IPS DF 6.9 (cell line): ENCODE measurements around the gene SAMD15.
A peak's percentile ranks its signal among the peaks of the same experiment; 100 is the strongest.
"Not testable (repeated sequence)": the region's sequence is repeated elsewhere in the genome, so short reads cannot be mapped to it uniquely, and the experiment has no call there.

Experiments
- DNase-seq: peaks from one replicate; pipeline ENCODE4 v3.0.0-alpha.2; 2013; ENCODE audit warnings: low read depth, low spot score
- H3K27ac ChIP-seq: one replicate; pipeline ENCODE4 v1.5.1; 2013; ENCODE audit warnings: low read length, control low read depth
- H3K27me3 ChIP-seq: 2 replicates; pipeline ENCODE4 v1.6.1; 2013; ENCODE audit warnings: mild to moderate bottlenecking, low read length; ENCODE audit not compliant: control insufficient read depth, insufficient read depth
- H3K36me3 ChIP-seq: 2 replicates; pipeline ENCODE4 v1.6.1; 2013; ENCODE audit warnings: low read length; ENCODE audit not compliant: control insufficient read depth, insufficient read depth
- H3K4me1 ChIP-seq: 2 replicates; pipeline ENCODE4 v1.6.1; 2013; ENCODE audit warnings: low read length; ENCODE audit not compliant: control insufficient read depth, insufficient read depth
- H3K4me3 ChIP-seq: 2 replicates; pipeline ENCODE4 v1.5.1; 2013; ENCODE audit warnings: mild to moderate bottlenecking, low read length
- H3K9me3 ChIP-seq: 2 replicates; pipeline ENCODE4 v1.6.1; 2013; ENCODE audit warnings: low read length, inconsistent platforms; ENCODE audit not compliant: control insufficient read depth, insufficient read depth
- WGBS: extraction: QIAGEN DNeasy Blood & Tissue Kit; methylation state at CpG from one replicate; pipeline ENCODE4 v1.1.7; 2013; ENCODE audit warnings: mixed read lengths, missing lambda C conversion rate; ENCODE audit not compliant: insufficient read length, insufficient coverage; 5-methylcytosine and 5-hydroxymethylcytosine counted together

Gene SAMD15

GRCh38 chr14:77409131-77409533 lies 32.0 kb downstream of the SAMD15 start:
- peak; percentile 35 for DNase-seq
- no CpG with 5 or more reads among the region's 3 CpGs for WGBS

GRCh38 chr14:77415403-77416030 lies 38.3 kb downstream of the SAMD15 start:
- H3K4me1 ChIP-seq, H3K4me3 ChIP-seq, H3K27me3 ChIP-seq, H3K9me3 ChIP-seq, DNase-seq, H3K27ac ChIP-seq, H3K36me3 ChIP-seq: not testable (repeated sequence)
- no CpG with 5 or more reads among the region's 10 CpGs for WGBS

More at GRCh38 chr14:77409131-77409533, 32.0 kb downstream of the SAMD15 start:
- no peak overlapping the region for H3K27ac ChIP-seq
- no peak overlapping the region for H3K4me3 ChIP-seq
- H3K4me1 ChIP-seq: no peaks in the 10 kb centered on the region
- H3K27me3 ChIP-seq: no peaks in the 10 kb centered on the region
- no peaks in the 10 kb centered on the region for H3K9me3 ChIP-seq
- no peaks in the 10 kb centered on the region for H3K36me3 ChIP-seq

GRCh38 chr14:77416098-77416497 lies 38.9 kb downstream of the SAMD15 start:
- H3K9me3 ChIP-seq, H3K4me1 ChIP-seq, DNase-seq, H3K27me3 ChIP-seq, H3K36me3 ChIP-seq, H3K27ac ChIP-seq, H3K4me3 ChIP-seq: not testable (repeated sequence)
- no CpG with 5 or more reads among the region's 3 CpGs for WGBS

- Histone ChIP-seq H3K27me3 (no peaks in the 10 kb centered on the region), H3K4me1 (no peaks in the 10 kb centered on the region; the same call in 1 of the 2 replicates), H3K27ac (no peak overlapping the region), H3K4me3 (no peak overlapping the region), H3K9me3 (no peaks in the 10 kb centered on the region), H3K36me3 (no peaks in the 10 kb centered on the region)
- no peak for DNase-seq
- no CpG with 5 or more reads among the region's 8 CpGs for WGBS
Observed at GRCh38 chr14:77416836-77417235, 39.7 kb downstream of the SAMD15 start.

- H3K27ac ChIP-seq: no peak overlapping the region
- WGBS: no CpG with 5 or more reads among the region's 2 CpGs
- no peak for DNase-seq
Observed at GRCh38 chr14:77421201-77421600, 44.0 kb downstream of the SAMD15 start.

GRCh38 chr14:77423423-77423822 lies 46.2 kb downstream of the SAMD15 start, which contains the start of gene NOXRED1:
NOXRED1 (minus strand) TSS chr14:77423523; CDS start chr14:77422889, 634 bp downstream.
- no CpG with 5 or more reads among the region's 1 CpG for WGBS
- no peak within 1 kb of the TSS for H3K4me3 ChIP-seq
- peaks cover 2% of the 10 kb centered on the region; the same call in 1 of the 2 replicates for H3K4me1 ChIP-seq
- DNase-seq: no peak
- H3K27ac ChIP-seq: no peak within 1 kb of the TSS
- peaks cover 8% of the 10 kb centered on the region for H3K36me3 ChIP-seq
- no peaks in the 10 kb centered on the region for H3K27me3 ChIP-seq
- no peaks in the 10 kb centered on the region for H3K9me3 ChIP-seq

More at GRCh38 chr14:77421201-77421600, 44.0 kb downstream of the SAMD15 start:
- Histone ChIP-seq H3K4me3 (no peak overlapping the region), H3K27me3 (no peaks in the 10 kb centered on the region), H3K9me3 (no peaks in the 10 kb centered on the region), H3K4me1 (peaks cover 2% of the 10 kb centered on the region; the same call in 1 of the 2 replicates), H3K36me3 (no peaks in the 10 kb centered on the region)

- Histone ChIP-seq H3K27me3 (no peaks in the 10 kb centered on the region), H3K4me1 (peaks cover 2% of the 10 kb centered on the region; the same call in 1 of the 2 replicates), H3K36me3 (peaks cover 11% of the 10 kb centered on the region), H3K4me3 (no peak overlapping the region), H3K27ac (no peak overlapping the region), H3K9me3 (no peaks in the 10 kb centered on the region)
- WGBS: no CpG with 5 or more reads among the region's 3 CpGs
- peak; percentile 7 for DNase-seq
Observed at GRCh38 chr14:77424862-77425261, 47.7 kb downstream of the SAMD15 start.

GRCh38 chr14:77426396-77426795 lies 49.2 kb downstream of the SAMD15 start:
- peaks cover 2% of the 10 kb centered on the region; the same call in 1 of the 2 replicates for H3K4me1 ChIP-seq
- no peaks in the 10 kb centered on the region for H3K27me3 ChIP-seq
- no peak overlapping the region for H3K4me3 ChIP-seq
- no peaks in the 10 kb centered on the region for H3K9me3 ChIP-seq
- no CpG with 5 or more reads among the region's 3 CpGs for WGBS
- no peak overlapping the region for H3K27ac ChIP-seq
- H3K36me3 ChIP-seq: peaks cover 11% of the 10 kb centered on the region
- DNase-seq: no peak

GRCh38 chr14:77436042-77436441 lies 58.9 kb downstream of the SAMD15 start:
- H3K4me3 ChIP-seq: no peak overlapping the region
- no peaks in the 10 kb centered on the region for H3K36me3 ChIP-seq
- DNase-seq: no peak
- no peaks in the 10 kb centered on the region for H3K27me3 ChIP-seq
- WGBS: no CpG with 5 or more reads among the region's 3 CpGs
- no peaks in the 10 kb centered on the region for H3K9me3 ChIP-seq
- H3K27ac ChIP-seq: no peak overlapping the region
- H3K4me1 ChIP-seq: no peaks in the 10 kb centered on the region

- no peak for DNase-seq
- WGBS: no CpG with 5 or more reads among the region's 1 CpG
- Histone ChIP-seq H3K36me3 (no peaks in the 10 kb centered on the region; the same call in 1 of the 2 replicates), H3K27ac (no peak overlapping the region), H3K4me1 (no peaks in the 10 kb centered on the region), H3K4me3 (no peak overlapping the region), H3K27me3 (no peaks in the 10 kb centered on the region), H3K9me3 (no peaks in the 10 kb centered on the region)
Observed at GRCh38 chr14:77438596-77438995, 61.4 kb downstream of the SAMD15 start.

GRCh38 chr14:77439861-77440260 lies 62.7 kb downstream of the SAMD15 start:
- Histone ChIP-seq H3K9me3 (no peaks in the 10 kb centered on the region), H3K36me3 (no peaks in the 10 kb centered on the region; the same call in 1 of the 2 replicates), H3K27ac (no peak overlapping the region), H3K4me1 (no peaks in the 10 kb centered on the region), H3K27me3 (no peaks in the 10 kb centered on the region), H3K4me3 (no peak overlapping the region)
- no CpG with 5 or more reads among the region's 4 CpGs for WGBS
- no peak for DNase-seq
